K562 (cell line): Measurements from ENCODE around the gene DCXR. TPM values are rescaled to one million over a fixed set of nuclear protein-coding genes. Genes with fewer than 3 reads are reported as not detected.

ENCODE experiments used
- ATAC-seq: fragments of 200-7000 bp; cut with Tn5 transposase; 3 replicates; pipeline ENCODE4 v1.9.1; 2020; ENCODE audit warnings: moderate library complexity
- BruUV-seq: library from RNA; stranded (reverse); fragments of 400-500 nt; replicated peaks from 2 replicates; lab custom pipeline; 2021; lab: Mats Ljungman, UMichigan
- CTCF ChIA-PET: fragments of 300-600 bp; formaldehyde crosslinking; extraction: SDS; loops from one replicate; lab custom pipeline; 2021; ENCODE audit warnings: low intra/inter-chr PET ratio; lab: Yijun Ruan, JAX
- POLR2A ChIA-PET: fragments of 300-600, 350-650 bp; sonication (Branson Sonifier 250); formaldehyde crosslinking; extraction: SDS; loops from one replicate; lab custom pipeline; 2021; ENCODE audit warnings: antibody characterized with exemption, inconsistent platforms; lab: Yijun Ruan, JAX
- DNase-seq, 4 experiments: peaks; one replicate each; pipeline versions ENCODE4 v3.0.0 to v3.0.0-alpha.2; 2011 to 2018; ENCODE audit warnings: low spot score in 3 of 4, mixed read lengths in 3 of 4; ENCODE audit errors: extremely low read depth in 1 of 4
- FAIRE-seq: peaks from 2 replicates; lab custom pipeline; 2011; peaks lifted over from hg19 to GRCh38; lab: Jason Lieb, UNC
- H2AFZ ChIP-seq: 2 replicates; pipeline ENCODE4 v1.6.0; 2011; ENCODE audit warnings: low read depth, low read length, control low read depth, inconsistent platforms
- H3K27ac ChIP-seq: fragments of 200-600 bp; 3 replicates; pipeline ENCODE4 v1.8.0; 2011; ENCODE audit warnings: low read depth, mild to moderate bottlenecking, control low read depth, inconsistent platforms, low read length, moderate library complexity, mixed read lengths; ENCODE audit errors: extremely low read depth
- H3K27me3 ChIP-seq, 2 experiments: fragments of 300-600 bp in 1 of 2; 2 replicates in 1 of 2; 3 replicates in 1 of 2; pipeline versions ENCODE4 v1.6.0 to v1.8.0; 2011; ENCODE audit warnings: inconsistent platforms in 2 of 2, low read length in 2 of 2, mild to moderate bottlenecking in 1 of 2, mixed read lengths in 1 of 2, moderate library complexity in 1 of 2; ENCODE audit not compliant: control insufficient read depth in 2 of 2, insufficient read depth in 2 of 2
- H3K36me3 ChIP-seq: fragments of 300-600 bp; 3 replicates; pipeline ENCODE4 v1.8.0; 2011; ENCODE audit warnings: mild to moderate bottlenecking, low read length, inconsistent platforms; ENCODE audit not compliant: control insufficient read depth, insufficient read depth
- H3K4me1 ChIP-seq, 2 experiments: fragments of 200-600 bp in 1 of 2; replicated peaks in 1 of 2; 2 replicates in 1 of 2; 3 replicates in 1 of 2; pipeline versions ENCODE4 v1.5.1 to v1.8.0; 2011; ENCODE audit warnings: inconsistent platforms in 2 of 2, low read length in 2 of 2, mild to moderate bottlenecking in 1 of 2, mixed read lengths in 1 of 2, moderate library complexity in 1 of 2; ENCODE audit not compliant: control insufficient read depth in 2 of 2, insufficient read depth in 2 of 2
- H3K4me2 ChIP-seq: 2 replicates; pipeline ENCODE4 v1.6.1; 2011; ENCODE audit warnings: low read length, control low read depth, inconsistent platforms, mixed read lengths; ENCODE audit not compliant: insufficient read depth
- H3K4me3 ChIP-seq: fragments of 200-600 bp; sonication (generic), shearing (Covaris generic); 2 replicates; pipeline ENCODE4 v1.5.1; 2016; ENCODE audit warnings: control low read depth, inconsistent platforms
- H3K79me2 ChIP-seq: fragments of 200-600 bp; 3 replicates; pipeline ENCODE4 v1.8.0; 2011; ENCODE audit warnings: low read length, inconsistent platforms; ENCODE audit not compliant: control insufficient read depth, insufficient read depth
- H3K9ac ChIP-seq, 2 experiments: 2 replicates each; pipeline versions ENCODE4 v1.6.0 to v1.6.1; 2011; ENCODE audit warnings: low read depth in 2 of 2, low read length in 2 of 2, control low read depth in 1 of 2, inconsistent platforms in 1 of 2, mild to moderate bottlenecking in 1 of 2, mixed read lengths in 1 of 2; ENCODE audit not compliant: insufficient read depth in 1 of 2
- H3K9me1 ChIP-seq: one replicate; pipeline ENCODE4 v1.6.0; 2011; ENCODE audit warnings: inconsistent platforms, mild to moderate bottlenecking, low read length, moderate library complexity; ENCODE audit not compliant: control insufficient read depth, insufficient read depth
- H3K9me3 ChIP-seq: replicated peaks from 2 replicates; pipeline ENCODE4 v1.5.1; 2011; ENCODE audit warnings: low read depth, low read length, inconsistent platforms; ENCODE audit not compliant: control insufficient read depth, insufficient read depth
- H4K20me1 ChIP-seq: replicated peaks from 2 replicates; pipeline ENCODE4 v1.6.1; 2011; ENCODE audit warnings: low read length, inconsistent platforms, mixed read lengths; ENCODE audit not compliant: control insufficient read depth, insufficient read depth
- CBFA2T2 ChIP-seq: fragments of 450-650 bp; conservative IDR thresholded peaks from 2 replicates; pipeline ENCODE4 v1.6.1; 2017; ENCODE audit warnings: mild to moderate bottlenecking
- CREBBP ChIP-seq: IDR thresholded peaks from one replicate; pipeline ENCODE4 v1.6.1; 2012; ENCODE audit warnings: low read depth, mild to moderate bottlenecking, control low read depth, inconsistent platforms, low read length
- FOSL1 ChIP-seq: fragments of 200-800 bp; sonication (Bioruptor generic); conservative IDR thresholded peaks from 2 replicates; pipeline ENCODE4 v1.6.1; 2016; ENCODE audit warnings: missing genetic modification characterization, missing compliant biosample characterization
- MGA ChIP-seq: fragments of 450-650 bp; IDR thresholded peaks from 2 replicates; pipeline ENCODE4 v1.6.1; 2016; ENCODE audit warnings: mild to moderate bottlenecking, moderate library complexity
- MTA1 ChIP-seq: fragments of 450-650 bp; IDR thresholded peaks from 2 replicates; pipeline ENCODE4 v1.6.1; 2017; ENCODE audit warnings: borderline replicate concordance
- NELFE ChIP-seq: IDR thresholded peaks from 2 replicates; pipeline ENCODE4 v1.6.1; 2011; ENCODE audit warnings: mild to moderate bottlenecking; ENCODE audit not compliant: insufficient read depth, insufficient read length
- POLR2H ChIP-seq: IDR thresholded peaks from 2 replicates; pipeline ENCODE4 v1.6.1; 2016; ENCODE audit warnings: missing genetic modification characterization, low read depth, mild to moderate bottlenecking, control low read depth, missing compliant biosample characterization, moderate library complexity
- SAFB2 ChIP-seq: fragments of 200-400 bp; formaldehyde crosslinking; IDR thresholded peaks from 2 replicates; pipeline ENCODE4 v1.6.1; 2018; ENCODE audit warnings: borderline replicate concordance, low read length, low read depth, moderate library complexity; ENCODE audit not compliant: severe bottlenecking
- SP2 ChIP-seq: IDR thresholded peaks from 2 replicates; pipeline ENCODE4 v1.6.1; 2011; ENCODE audit warnings: mild to moderate bottlenecking, low read depth, low read length, moderate library complexity; ENCODE audit not compliant: poor library complexity, severe bottlenecking; ENCODE audit errors: extremely low read depth
- ZC3H11A ChIP-seq: IDR thresholded peaks from 2 replicates; pipeline ENCODE4 v1.6.1; 2012; ENCODE audit warnings: low read depth, low read length, improper control_type of control experiment
- ZNF76 ChIP-seq: fragments of 250-450 bp; sonication (Bioruptor Pico); IDR thresholded peaks from 2 replicates; pipeline ENCODE4 v1.4.0; 2020; ENCODE audit warnings: mild to moderate bottlenecking, moderate library complexity, borderline replicate concordance
- WGBS: fragments of 100-300 bp; shearing (Covaris generic); methylation state at CpG from one replicate; pipeline ENCODE4 v1.1.6; 2016; ENCODE audit warnings: low coverage, mixed read lengths; ENCODE audit not compliant: insufficient coverage; ENCODE audit errors: missing lambda C conversion rate; 5-methylcytosine and 5-hydroxymethylcytosine counted together
- in situ Hi-C: fragments of 300-500 bp; cut with MboI; formaldehyde crosslinking; loops from 4 replicates; pipeline ENCODE4 v1.15.0; 2018; ENCODE audit warnings: inconsistent platforms, mixed read lengths
- intact Hi-C: fragments of 100-400 bp; cut with micrococcal nuclease; formaldehyde crosslinking; loops from 2 replicates; pipeline ENCODE4 v1.14.2; 2022
- polyA plus RNA-seq, 8 experiments: library from polyadenylated mRNA; depleted of rRNA in 4 of 8; stranded (reverse) in 5 of 8; unstranded in 3 of 8; fragments of >200 nt; fragmentation: Nextera tagmentation in 2 of 8; fragmentation: Illumina TruSeq in 1 of 8; extraction: Ambion mirVana in 2 of 8; extraction: Trizol in 1 of 8; gene quantifications; 2 replicates each; pipeline versions ENCODE4 v1.2.1 to v1.2.3, GENCODE V29; 2011 to 2014; ENCODE audit warnings: inconsistent platforms in 1 of 8, missing spikeins in 1 of 8
- total RNA-seq, 7 experiments: library from RNA; depleted of rRNA in 6 of 7; stranded (reverse); fragments of >200 nt in 6 of 7; fragmentation: Illumina TruSeq in 2 of 7; extraction: Trizol in 2 of 7; gene quantifications; 2 replicates each; pipeline versions ENCODE4 v1.2.1 to v1.2.3, GENCODE V29; 2011 to 2021; ENCODE audit warnings: low replicate concordance in 1 of 7

Gene DCXR
- total and polyA plus RNA-seq, 9 of the 15 experiments (the other 6 are each of a cell fraction or from before 2014, with no cell fraction given) = 21.3 to 274 (median 156) TPM

DNA sequence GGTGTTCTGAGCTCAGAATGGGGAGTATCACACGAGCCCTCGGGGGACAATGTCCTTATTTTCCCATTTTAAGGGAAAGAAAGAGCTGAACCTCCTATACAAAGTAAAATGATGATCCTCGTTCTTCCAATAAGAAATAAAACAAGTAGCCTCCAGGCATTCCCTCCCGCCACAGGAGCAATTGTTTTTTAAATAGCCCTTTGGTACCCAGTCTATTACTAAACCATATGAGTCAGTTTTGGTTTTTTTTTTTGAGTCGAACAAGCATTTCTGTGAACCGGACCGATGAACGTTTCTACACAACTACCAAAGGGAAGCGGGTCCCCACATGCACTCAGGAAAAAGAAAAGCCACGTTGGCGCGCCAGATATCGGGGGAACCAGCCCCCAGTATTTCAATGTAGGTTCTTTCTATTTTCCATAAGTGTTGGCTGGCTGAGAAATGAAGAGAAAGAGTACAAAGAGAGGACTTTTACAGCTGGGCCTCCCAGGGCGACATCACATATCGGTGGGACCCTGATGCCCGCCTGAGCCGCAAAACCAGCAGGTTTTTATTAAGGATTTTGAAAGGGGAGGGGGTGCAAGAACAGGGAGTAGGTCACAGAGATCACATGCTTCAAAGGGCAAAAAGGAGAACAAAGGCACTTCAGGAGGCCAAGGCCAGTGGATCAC, 3.8 kb upstream of the DCXR start:
- FAIRE-seq (no peak), DNase-seq (no peak), ATAC-seq (no peak)
- intact Hi-C loops = no loop called here
- no TSS peak for BruUV-seq
- POLR2A ChIA-PET = interaction anchor here (1.2 to 1.4 kb wide), 2 partner anchors 9 to 18 kb away, joined by 5 to 7 read pairs; partner anchors contain the start of genes CENPX and LRRC45
- CTCF ChIA-PET = no interaction called here
- no peaks in the 10 kb centered on the region for H3K9me3 ChIP-seq
- H3K4me2 ChIP-seq = no peak overlapping the region
- H3K27me3 ChIP-seq = no peaks in the 10 kb centered on the region
- H2AFZ ChIP-seq = no peak overlapping the region
- in situ Hi-C loops = no loop called here
- H3K9me1 ChIP-seq = no peaks in the 10 kb centered on the region
- peaks cover 10% of the 10 kb centered on the region; the same call in 1 of the 2 replicates for H4K20me1 ChIP-seq
- no peak overlapping the region for H3K9ac ChIP-seq
- H3K79me2 ChIP-seq = peaks cover 11% of the 10 kb centered on the region
- peaks cover 6 to 49% of the 10 kb centered on the region in 2 experiments; a peak in 4 of 5 replicates for H3K4me1 ChIP-seq
- H3K27ac ChIP-seq = no peak overlapping the region
- H3K4me3 ChIP-seq = no peak overlapping the region
- peaks cover 6% of the 10 kb centered on the region; the same call in 2 of the 3 replicates for H3K36me3 ChIP-seq
- 73% methylated on average over 16 of the region's 17 CpGs for WGBS
- no peak for TF ChIP-seq SAFB2
- TF ChIP-seq ZC3H11A = no peak
- no peak for TF ChIP-seq NELFE
- no peak for TF ChIP-seq MGA
- TF ChIP-seq MTA1 = no peak
- TF ChIP-seq CREBBP = no peak
- no peak for TF ChIP-seq SP2
- no peak for TF ChIP-seq ZNF76
- no peak for TF ChIP-seq FOSL1 (tag)
- no peak for TF ChIP-seq CBFA2T2
- TF ChIP-seq POLR2H = no peak
